HG03139 (cell line): ENCODE results near the gene PIK3R5.

Experiments
- ATAC-seq: cut with Tn5 transposase; IDR thresholded peaks from one replicate; pipeline ENCODE4 v1.9.1; 2021; ENCODE audit not compliant: unreplicated experiment

The PIK3R5 gene

GRCh38 chr17:8838551-8839095, 126.9 kb downstream of the PIK3R5 start:
- no peak for ATAC-seq

GRCh38 chr17:8837563-8838075, 127.9 kb downstream of the PIK3R5 start:
- no peak for ATAC-seq

- no peak for ATAC-seq
These were observed 128.5 kb downstream of the PIK3R5 start for GRCh38 chr17:8836821-8837562.

GRCh38 chr17:8835631-8836364, 129.7 kb downstream of the PIK3R5 start:
- no peak for ATAC-seq

GRCh38 chr17:8835106-8835505, 130.4 kb downstream of the PIK3R5 start:
- no peak for ATAC-seq

GRCh38 chr17:8832711-8833352, 132.7 kb downstream of the PIK3R5 start:
- no peak for ATAC-seq

- ATAC-seq: no peak
These were observed 134.2 kb downstream of the PIK3R5 start for GRCh38 chr17:8831234-8831849.

GRCh38 chr17:8830141-8830540, 135.4 kb downstream of the PIK3R5 start:
- ATAC-seq: no peak

GRCh38 chr17:8829036-8829941, 136.2 kb downstream of the PIK3R5 start:
- ATAC-seq: no peak
